ENCODE results near the gene COL6A1.

COL6A1 gene

GRCh38 chr21:45941717-45942546 is 39.6 kb upstream of the COL6A1 start:
- Histone ChIP-seq H3K9ac (ENCODE audit: low read length) (no peak overlapping the region), H3K36me3 (replicated peaks; ENCODE audit: low read depth, low read length) (no peaks in the 10 kb centered on the region), H2AFZ (ENCODE audit: low read depth, low read length) (no peak overlapping the region), H4K20me1 (ENCODE audit: insufficient read depth, low read length) (no peaks in the 10 kb centered on the region), H3K27me3 (ENCODE audit: low read depth, low read length) (no peaks in the 10 kb centered on the region), H3K4me3 (ENCODE audit: low read length) (no peak overlapping the region), H3K4me1 (ENCODE audit: low read length) (no peaks in the 10 kb centered on the region), H3K9me3 (ENCODE audit: insufficient read depth, low read length) (no peaks in the 10 kb centered on the region), H3K27ac (ENCODE audit: low read length) (no peak overlapping the region), H3K4me2 (ENCODE audit: low read length) (no peak overlapping the region), H3K79me2 (ENCODE audit: low read length) (no peaks in the 10 kb centered on the region)
- TF ChIP-seq, protein P1, sequence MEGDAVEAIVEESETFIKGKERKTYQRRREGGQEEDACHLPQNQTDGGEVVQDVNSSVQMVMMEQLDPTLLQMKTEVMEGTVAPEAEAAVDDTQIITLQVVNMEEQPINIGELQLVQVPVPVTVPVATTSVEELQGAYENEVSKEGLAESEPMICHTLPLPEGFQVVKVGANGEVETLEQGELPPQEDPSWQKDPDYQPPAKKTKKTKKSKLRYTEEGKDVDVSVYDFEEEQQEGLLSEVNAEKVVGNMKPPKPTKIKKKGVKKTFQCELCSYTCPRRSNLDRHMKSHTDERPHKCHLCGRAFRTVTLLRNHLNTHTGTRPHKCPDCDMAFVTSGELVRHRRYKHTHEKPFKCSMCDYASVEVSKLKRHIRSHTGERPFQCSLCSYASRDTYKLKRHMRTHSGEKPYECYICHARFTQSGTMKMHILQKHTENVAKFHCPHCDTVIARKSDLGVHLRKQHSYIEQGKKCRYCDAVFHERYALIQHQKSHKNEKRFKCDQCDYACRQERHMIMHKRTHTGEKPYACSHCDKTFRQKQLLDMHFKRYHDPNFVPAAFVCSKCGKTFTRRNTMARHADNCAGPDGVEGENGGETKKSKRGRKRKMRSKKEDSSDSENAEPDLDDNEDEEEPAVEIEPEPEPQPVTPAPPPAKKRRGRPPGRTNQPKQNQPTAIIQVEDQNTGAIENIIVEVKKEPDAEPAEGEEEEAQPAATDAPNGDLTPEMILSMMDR (IDR thresholded peaks at IDR 0.05; ENCODE audit: low read depth, low read length) = no peak
- TF ChIP-seq EZH2phosphoT487 (IDR thresholded peaks at IDR 0.05; ENCODE audit: low read depth) = no peak

DNA sequence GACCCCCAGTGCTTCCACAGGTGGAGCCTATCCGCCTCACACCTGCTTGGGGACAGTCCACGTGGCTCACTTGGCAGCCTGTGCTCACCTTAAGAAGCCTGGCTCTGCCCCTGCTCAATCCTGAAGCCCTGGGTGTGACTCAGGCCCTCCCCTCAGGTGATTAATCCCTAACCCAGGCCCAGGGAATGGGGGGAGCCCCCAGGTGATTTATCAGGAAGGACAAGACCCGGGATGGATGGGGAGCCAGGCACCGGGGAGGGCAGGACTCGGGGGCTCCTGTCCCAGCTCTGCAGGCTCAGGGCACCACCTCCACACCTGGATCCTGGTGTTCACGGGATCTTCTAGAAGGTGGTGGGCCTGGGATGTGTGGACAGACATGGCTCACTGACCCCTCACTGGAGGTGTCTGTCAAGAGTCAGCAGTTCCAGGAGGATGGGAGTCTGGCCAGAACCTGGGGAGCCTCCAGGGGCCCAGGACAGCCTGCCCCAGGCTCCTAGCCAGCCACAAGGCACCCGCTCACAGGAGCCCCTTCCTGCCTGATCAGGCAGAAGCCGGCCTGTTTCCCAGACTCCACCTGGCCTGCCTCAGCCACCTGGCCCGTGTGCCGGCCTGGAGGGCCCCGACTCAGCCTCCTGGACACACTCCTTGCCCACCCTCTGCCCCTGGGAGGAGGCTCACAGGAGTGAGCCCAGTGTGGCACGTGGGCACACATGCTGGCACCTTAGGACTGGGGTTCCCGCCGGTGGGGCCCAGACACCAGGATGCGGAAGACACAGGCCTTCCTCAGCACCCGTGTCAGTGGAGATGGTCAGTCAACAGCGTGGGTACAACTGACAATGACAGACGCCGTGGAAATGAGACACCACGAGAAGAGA is 38.6 kb upstream of the COL6A1 start:
- no peaks in the 10 kb centered on the region for H3K9me3 ChIP-seq (ENCODE audit: insufficient read depth, low read length)
- H3K27me3 ChIP-seq (ENCODE audit: low read depth, low read length) = no peaks in the 10 kb centered on the region
- no peak overlapping the region for H3K4me3 ChIP-seq (ENCODE audit: low read length)
- no peak overlapping the region for H3K9ac ChIP-seq (ENCODE audit: low read length)
- no peak overlapping the region for H3K27ac ChIP-seq (ENCODE audit: low read length)
- H2AFZ ChIP-seq (ENCODE audit: low read depth, low read length) = no peak overlapping the region
- no peaks in the 10 kb centered on the region for H4K20me1 ChIP-seq (ENCODE audit: insufficient read depth, low read length)
- no peaks in the 10 kb centered on the region for H3K36me3 ChIP-seq (replicated peaks; ENCODE audit: low read depth, low read length)
- H3K79me2 ChIP-seq (ENCODE audit: low read length) = no peaks in the 10 kb centered on the region
- no peak overlapping the region for H3K4me2 ChIP-seq (ENCODE audit: low read length)
- TF ChIP-seq, protein P1 (IDR thresholded peaks at IDR 0.05; ENCODE audit: low read depth, low read length) = no peak
- TF ChIP-seq EZH2phosphoT487 (IDR thresholded peaks at IDR 0.05; ENCODE audit: low read depth) = no peak
- no peaks in the 10 kb centered on the region for H3K4me1 ChIP-seq (ENCODE audit: low read length)

GRCh38 chr21:45943630-45944540 is 37.7 kb upstream of the COL6A1 start:
- H3K9me3 ChIP-seq (ENCODE audit: insufficient read depth, low read length) = no peaks in the 10 kb centered on the region
- no peaks in the 10 kb centered on the region for H3K36me3 ChIP-seq (replicated peaks; ENCODE audit: low read depth, low read length)
- H3K27ac ChIP-seq (ENCODE audit: low read length) = no peak overlapping the region
- no peak overlapping the region for H2AFZ ChIP-seq (ENCODE audit: low read depth, low read length)
- H4K20me1 ChIP-seq (ENCODE audit: insufficient read depth, low read length) = no peaks in the 10 kb centered on the region
- H3K9ac ChIP-seq (ENCODE audit: low read length) = no peak overlapping the region
- H3K79me2 ChIP-seq (ENCODE audit: low read length) = no peaks in the 10 kb centered on the region
- no peaks in the 10 kb centered on the region for H3K27me3 ChIP-seq (ENCODE audit: low read depth, low read length)
- H3K4me1 ChIP-seq (ENCODE audit: low read length) = no peaks in the 10 kb centered on the region
- H3K4me3 ChIP-seq (ENCODE audit: low read length) = no peak overlapping the region
- H3K4me2 ChIP-seq (ENCODE audit: low read length) = no peak overlapping the region
- TF ChIP-seq EZH2phosphoT487 (IDR thresholded peaks at IDR 0.05; ENCODE audit: low read depth) = no peak
- TF ChIP-seq, protein P1 (IDR thresholded peaks at IDR 0.05; ENCODE audit: low read depth, low read length) = no peak

All from OCI-LY3 (cell line).